K562 (cell line): ENCODE data around the gene RBMS1. TPM values are rescaled to one million over a fixed set of nuclear protein-coding genes. Genes with fewer than 3 reads are reported as not detected.

Experiments
- ATAC-seq: fragments of 200-7000 bp; cut with Tn5 transposase; 3 replicates; pipeline ENCODE4 v1.9.1; 2020; ENCODE audit warnings: moderate library complexity
- BruUV-seq: library from RNA; stranded (reverse); fragments of 400-500 nt; replicated peaks from 2 replicates; lab custom pipeline; 2021; lab: Mats Ljungman, UMichigan
- CTCF ChIA-PET: fragments of 300-600 bp; formaldehyde crosslinking; extraction: SDS; loops from one replicate; lab custom pipeline; 2021; ENCODE audit warnings: low intra/inter-chr PET ratio; lab: Yijun Ruan, JAX
- POLR2A ChIA-PET: fragments of 300-600, 350-650 bp; sonication (Branson Sonifier 250); formaldehyde crosslinking; extraction: SDS; loops from one replicate; lab custom pipeline; 2021; ENCODE audit warnings: antibody characterized with exemption, inconsistent platforms; lab: Yijun Ruan, JAX
- DNase-seq, 4 experiments: peaks; one replicate each; pipeline versions ENCODE4 v3.0.0 to v3.0.0-alpha.2; 2011 to 2018; ENCODE audit warnings: low spot score in 3 of 4, mixed read lengths in 3 of 4; ENCODE audit errors: extremely low read depth in 1 of 4
- FAIRE-seq: peaks from 2 replicates; lab custom pipeline; 2011; peaks lifted over from hg19 to GRCh38; lab: Jason Lieb, UNC
- H2AFZ ChIP-seq: 2 replicates; pipeline ENCODE4 v1.6.0; 2011; ENCODE audit warnings: low read depth, low read length, control low read depth, inconsistent platforms
- H3K27ac ChIP-seq: fragments of 200-600 bp; 3 replicates; pipeline ENCODE4 v1.8.0; 2011; ENCODE audit warnings: low read depth, mild to moderate bottlenecking, control low read depth, inconsistent platforms, low read length, moderate library complexity, mixed read lengths; ENCODE audit errors: extremely low read depth
- H3K27me3 ChIP-seq, 2 experiments: fragments of 300-600 bp in 1 of 2; 2 replicates in 1 of 2; 3 replicates in 1 of 2; pipeline versions ENCODE4 v1.6.0 to v1.8.0; 2011; ENCODE audit warnings: inconsistent platforms in 2 of 2, low read length in 2 of 2, mild to moderate bottlenecking in 1 of 2, mixed read lengths in 1 of 2, moderate library complexity in 1 of 2; ENCODE audit not compliant: control insufficient read depth in 2 of 2, insufficient read depth in 2 of 2
- H3K36me3 ChIP-seq: fragments of 300-600 bp; 3 replicates; pipeline ENCODE4 v1.8.0; 2011; ENCODE audit warnings: mild to moderate bottlenecking, low read length, inconsistent platforms; ENCODE audit not compliant: control insufficient read depth, insufficient read depth
- H3K4me1 ChIP-seq, 2 experiments: fragments of 200-600 bp in 1 of 2; replicated peaks in 1 of 2; 2 replicates in 1 of 2; 3 replicates in 1 of 2; pipeline versions ENCODE4 v1.5.1 to v1.8.0; 2011; ENCODE audit warnings: inconsistent platforms in 2 of 2, low read length in 2 of 2, mild to moderate bottlenecking in 1 of 2, mixed read lengths in 1 of 2, moderate library complexity in 1 of 2; ENCODE audit not compliant: control insufficient read depth in 2 of 2, insufficient read depth in 2 of 2
- H3K4me2 ChIP-seq: 2 replicates; pipeline ENCODE4 v1.6.1; 2011; ENCODE audit warnings: low read length, control low read depth, inconsistent platforms, mixed read lengths; ENCODE audit not compliant: insufficient read depth
- H3K4me3 ChIP-seq: fragments of 200-600 bp; sonication (generic), shearing (Covaris generic); 2 replicates; pipeline ENCODE4 v1.5.1; 2016; ENCODE audit warnings: control low read depth, inconsistent platforms
- H3K79me2 ChIP-seq: fragments of 200-600 bp; 3 replicates; pipeline ENCODE4 v1.8.0; 2011; ENCODE audit warnings: low read length, inconsistent platforms; ENCODE audit not compliant: control insufficient read depth, insufficient read depth
- H3K9ac ChIP-seq, 2 experiments: 2 replicates each; pipeline versions ENCODE4 v1.6.0 to v1.6.1; 2011; ENCODE audit warnings: low read depth in 2 of 2, low read length in 2 of 2, control low read depth in 1 of 2, inconsistent platforms in 1 of 2, mild to moderate bottlenecking in 1 of 2, mixed read lengths in 1 of 2; ENCODE audit not compliant: insufficient read depth in 1 of 2
- H3K9me1 ChIP-seq: one replicate; pipeline ENCODE4 v1.6.0; 2011; ENCODE audit warnings: inconsistent platforms, mild to moderate bottlenecking, low read length, moderate library complexity; ENCODE audit not compliant: control insufficient read depth, insufficient read depth
- H3K9me3 ChIP-seq: replicated peaks from 2 replicates; pipeline ENCODE4 v1.5.1; 2011; ENCODE audit warnings: low read depth, low read length, inconsistent platforms; ENCODE audit not compliant: control insufficient read depth, insufficient read depth
- H4K20me1 ChIP-seq: replicated peaks from 2 replicates; pipeline ENCODE4 v1.6.1; 2011; ENCODE audit warnings: low read length, inconsistent platforms, mixed read lengths; ENCODE audit not compliant: control insufficient read depth, insufficient read depth
- GTF2B ChIP-seq: IDR thresholded peaks from 2 replicates; pipeline ENCODE4 v1.6.1; 2011; ENCODE audit not compliant: insufficient read length; ENCODE audit errors: extremely low read depth
- GTF2F1 ChIP-seq: IDR thresholded peaks from 2 replicates; pipeline ENCODE4 v1.6.1; 2011; ENCODE audit warnings: low read depth, low read length, improper control_type of control experiment
- MGA ChIP-seq: fragments of 450-650 bp; IDR thresholded peaks from 2 replicates; pipeline ENCODE4 v1.6.1; 2016; ENCODE audit warnings: mild to moderate bottlenecking, moderate library complexity
- NCOA4 ChIP-seq: fragments of 450-650 bp; IDR thresholded peaks from 2 replicates; pipeline ENCODE4 v1.6.1; 2018; ENCODE audit warnings: mild to moderate bottlenecking; ENCODE audit not compliant: partially characterized antibody
- ZNF121 ChIP-seq: sonication (generic); formaldehyde crosslinking; conservative IDR thresholded peaks from 2 replicates; pipeline ENCODE4 v1.8.0; 2022; ENCODE audit warnings: missing genetic modification reagents
- ZNF384 ChIP-seq: IDR thresholded peaks from 2 replicates; pipeline ENCODE4 v1.6.1; 2012; ENCODE audit warnings: low read depth, low read length, improper control_type of control experiment
- ZNF668 ChIP-seq: fragments of 250-450 bp; sonication (Bioruptor Pico); IDR thresholded peaks from 2 replicates; pipeline ENCODE4 v1.8.0; 2022; ENCODE audit warnings: mild to moderate bottlenecking, inconsistent platforms
- ZZZ3 ChIP-seq: fragments of 450-650 bp; IDR thresholded peaks from 2 replicates; pipeline ENCODE4 v1.6.1; 2016; ENCODE audit warnings: antibody characterized with exemption, mild to moderate bottlenecking, moderate library complexity
- WGBS: fragments of 100-300 bp; shearing (Covaris generic); methylation state at CpG from one replicate; pipeline ENCODE4 v1.1.6; 2016; ENCODE audit warnings: low coverage, mixed read lengths; ENCODE audit not compliant: insufficient coverage; ENCODE audit errors: missing lambda C conversion rate; 5-methylcytosine and 5-hydroxymethylcytosine counted together
- in situ Hi-C: fragments of 300-500 bp; cut with MboI; formaldehyde crosslinking; loops from 4 replicates; pipeline ENCODE4 v1.15.0; 2018; ENCODE audit warnings: inconsistent platforms, mixed read lengths
- intact Hi-C: fragments of 100-400 bp; cut with micrococcal nuclease; formaldehyde crosslinking; loops from 2 replicates; pipeline ENCODE4 v1.14.2; 2022
- polyA plus RNA-seq, 8 experiments: library from polyadenylated mRNA; depleted of rRNA in 4 of 8; stranded (reverse) in 5 of 8; unstranded in 3 of 8; fragments of >200 nt; fragmentation: Nextera tagmentation in 2 of 8; fragmentation: Illumina TruSeq in 1 of 8; extraction: Ambion mirVana in 2 of 8; extraction: Trizol in 1 of 8; gene quantifications; 2 replicates each; pipeline versions ENCODE4 v1.2.1 to v1.2.3, GENCODE V29; 2011 to 2014; ENCODE audit warnings: inconsistent platforms in 1 of 8, missing spikeins in 1 of 8
- total RNA-seq, 7 experiments: library from RNA; depleted of rRNA in 6 of 7; stranded (reverse); fragments of >200 nt in 6 of 7; fragmentation: Illumina TruSeq in 2 of 7; extraction: Trizol in 2 of 7; gene quantifications; 2 replicates each; pipeline versions ENCODE4 v1.2.1 to v1.2.3, GENCODE V29; 2011 to 2021; ENCODE audit warnings: low replicate concordance in 1 of 7

RBMS1 gene
- total and polyA plus RNA-seq, 9 of the 15 experiments (the other 6 are each of a cell fraction or from before 2014, with no cell fraction given) = 0.04 to 0.31 (median 0.09) TPM; not detected in 6

- Histone ChIP-seq H3K27ac (no peak overlapping the region), H3K4me1 (no peaks in the 10 kb centered on the region), H2AFZ (no peak overlapping the region), H3K79me2 (no peaks in the 10 kb centered on the region)
- WGBS = 0% methylated on average over 2 of the region's 2 CpGs
- in situ Hi-C loops = no loop called here
- ATAC-seq = no peak
- no peak for FAIRE-seq
- intact Hi-C loops = no loop called here
- DNase-seq = no peak
- TF ChIP-seq ZNF121 (CRISPR knock-in tag) = no peak
- TF ChIP-seq ZNF384 = no peak
- TF ChIP-seq NCOA4 = no peak
- no peak for TF ChIP-seq GTF2F1
- TF ChIP-seq ZNF668 (CRISPR knock-in tag) = no peak
- TF ChIP-seq GTF2B = no peak
- TF ChIP-seq ZZZ3 = no peak
- TF ChIP-seq MGA = no peak
- TF ChIP-seq, all 486 proteins: peak for 0
- Histone ChIP-seq H3K4me3 (no peak overlapping the region), H3K9ac (no peak overlapping the region), H3K9me3 (no peaks in the 10 kb centered on the region), H3K36me3 (no peaks in the 10 kb centered on the region), H3K9me1 (no peaks in the 10 kb centered on the region), H4K20me1 (no peaks in the 10 kb centered on the region), H3K27me3 (no peaks in the 10 kb centered on the region), H3K4me2 (no peak overlapping the region)
- CTCF ChIA-PET = no interaction called here
- POLR2A ChIA-PET = no interaction called here
- no TSS peak for BruUV-seq
Measured at GRCh38 chr2:160364364-160364763, 129.2 kb downstream of the RBMS1 start.
